H1 (cell line): ENCODE data around the gene WDSUB1. TPM values are rescaled to one million over a fixed set of nuclear protein-coding genes. Genes with fewer than 3 reads are reported as not detected.

ENCODE experiments used
- CTCF ChIA-PET: fragments of 300-600 bp; sonication (Branson Sonifier 250); formaldehyde crosslinking; loops from one replicate; lab custom pipeline; 2021; ENCODE audit not compliant: partially characterized antibody; lab: Charles Lee
- POLR2A ChIA-PET: fragments of 300-600 bp; sonication (Branson Sonifier 250); formaldehyde crosslinking; loops from one replicate; lab custom pipeline; 2021; ENCODE audit warnings: inconsistent platforms; ENCODE audit not compliant: partially characterized antibody; lab: Charles Lee
- DNase-seq, 2 experiments: peaks; one replicate each; pipeline versions ENCODE4 v3.0.0 to v3.0.0-alpha.2; 2010 to 2022; ENCODE audit warnings: low spot score in 2 of 2, low read depth in 1 of 2, mixed read lengths in 1 of 2
- FAIRE-seq: peaks from 2 replicates; lab custom pipeline; 2011; peaks lifted over from hg19 to GRCh38; lab: Jason Lieb, UNC
- H2AFZ ChIP-seq: 2 replicates; pipeline ENCODE4 v1.8.1; 2012; ENCODE audit warnings: low read length, inconsistent platforms
- H2AK5ac ChIP-seq: 2 replicates; pipeline ENCODE4 v1.6.1; 2013; ENCODE audit warnings: low read depth, low read length
- H2BK120ac ChIP-seq: replicated peaks from 2 replicates; pipeline ENCODE3; 2013; ENCODE audit warnings: low read depth, low read length, inconsistent platforms
- H2BK12ac ChIP-seq: 2 replicates; pipeline ENCODE4 v1.6.1; 2013; ENCODE audit warnings: low read depth, low read length
- H2BK15ac ChIP-seq: 2 replicates; pipeline ENCODE4 v1.6.1; 2013; ENCODE audit warnings: low read length
- H2BK20ac ChIP-seq: 2 replicates; pipeline ENCODE4 v1.6.1; 2013; ENCODE audit warnings: low read length
- H2BK5ac ChIP-seq: 2 replicates; pipeline ENCODE4 v1.6.1; 2013; ENCODE audit warnings: low read depth, low read length
- H3K14ac ChIP-seq: 2 replicates; pipeline ENCODE4 v1.6.1; 2013; ENCODE audit warnings: inconsistent platforms; ENCODE audit not compliant: insufficient read length
- H3K18ac ChIP-seq: 2 replicates; pipeline ENCODE4 v1.6.1; 2013; ENCODE audit warnings: low read length; ENCODE audit errors: extremely low read depth
- H3K23ac ChIP-seq: 2 replicates; pipeline ENCODE4 v1.6.1; 2013; ENCODE audit warnings: inconsistent platforms; ENCODE audit not compliant: insufficient read length
- H3K23me2 ChIP-seq: 2 replicates; pipeline ENCODE4 v1.6.1; 2013; ENCODE audit warnings: low read depth, low read length
- H3K27ac ChIP-seq: 2 replicates; pipeline ENCODE4 v1.6.1; 2011; ENCODE audit warnings: low read depth, low read length, inconsistent platforms
- H3K27me3 ChIP-seq, 4 experiments: replicated peaks in 1 of 4; 1 replicate in 1 of 4; 2 replicates in 3 of 4; pipeline versions ENCODE4 v1.6.1 to v1.8.1; 2011 to 2013; ENCODE audit warnings: low read length in 3 of 4, mild to moderate bottlenecking in 3 of 4, inconsistent platforms in 2 of 4, mixed read lengths in 2 of 4, moderate library complexity in 1 of 4; ENCODE audit not compliant: control insufficient read depth in 3 of 4, insufficient read depth in 3 of 4; ENCODE audit errors: extremely low read depth in 1 of 4
- H3K36me3 ChIP-seq, 4 experiments: 2 replicates each; pipeline versions ENCODE4 v1.6.1 to v1.8.1; 2011 to 2013; ENCODE audit warnings: mild to moderate bottlenecking in 4 of 4, low read length in 3 of 4, moderate library complexity in 2 of 4, control low read depth in 1 of 4, inconsistent platforms in 1 of 4; ENCODE audit not compliant: insufficient read depth in 4 of 4, control insufficient read depth in 2 of 4
- H3K4ac ChIP-seq: replicated peaks from 2 replicates; pipeline ENCODE3; 2013; ENCODE audit warnings: low read length, low read depth, mixed read lengths, inconsistent platforms; ENCODE audit not compliant: insufficient read length
- H3K4me1 ChIP-seq, 4 experiments: replicated peaks in 1 of 4; 1 replicate in 1 of 4; 2 replicates in 3 of 4; pipeline versions ENCODE4 v1.6.1 to v1.8.1; 2011 to 2013; ENCODE audit warnings: low read length in 3 of 4, inconsistent platforms in 2 of 4, mixed read lengths in 1 of 4; ENCODE audit not compliant: insufficient read depth in 4 of 4, control insufficient read depth in 3 of 4
- H3K4me2 ChIP-seq, 2 experiments: 2 replicates each; pipeline versions ENCODE4 v1.6.1 to v1.8.1; 2011 to 2013; ENCODE audit warnings: low read depth in 2 of 2, low read length in 2 of 2, control low read depth in 1 of 2, inconsistent platforms in 1 of 2, mild to moderate bottlenecking in 1 of 2; ENCODE audit not compliant: insufficient read depth in 1 of 2
- H3K4me3 ChIP-seq, 4 experiments: fragments of 200-600, 300-600 bp in 1 of 4; sonication (generic), shearing (Covaris generic), sonication (Bioruptor Twin) in 1 of 4; 2 replicates each; pipeline versions ENCODE4 v1.5.1 to v1.8.1; 2011 to 2016; ENCODE audit warnings: low read length in 4 of 4, low read depth in 3 of 4, control low read depth in 2 of 4, inconsistent platforms in 2 of 4, mild to moderate bottlenecking in 2 of 4, mixed read lengths in 1 of 4, moderate library complexity in 1 of 4; ENCODE audit not compliant: insufficient read depth in 2 of 4; ENCODE audit errors: extremely low read depth in 1 of 4
- H3K56ac ChIP-seq: replicated peaks from 2 replicates; pipeline ENCODE3; 2013; ENCODE audit warnings: low read depth, mild to moderate bottlenecking, mixed read lengths, low read length, inconsistent platforms; ENCODE audit not compliant: insufficient read length
- H3K79me1 ChIP-seq: 2 replicates; pipeline ENCODE4 v1.6.1; 2013; ENCODE audit warnings: low read depth, low read length, control low read depth
- H3K79me2 ChIP-seq, 2 experiments: 2 replicates each; pipeline versions ENCODE4 v1.6.1 to v1.8.1; 2012 to 2013; ENCODE audit warnings: low read length in 2 of 2, mild to moderate bottlenecking in 2 of 2, inconsistent platforms in 1 of 2; ENCODE audit not compliant: insufficient read depth in 2 of 2, control insufficient read depth in 1 of 2
- H3K9ac ChIP-seq, 4 experiments: replicated peaks in 1 of 4; 1 replicate in 1 of 4; 2 replicates in 3 of 4; pipeline versions ENCODE4 v1.6.1 to v1.8.1; 2011 to 2013; ENCODE audit warnings: low read depth in 3 of 4, low read length in 3 of 4, control low read depth in 2 of 4, mild to moderate bottlenecking in 2 of 4, moderate library complexity in 2 of 4, inconsistent platforms in 1 of 4; ENCODE audit errors: extremely low read depth in 1 of 4
- H3K9me3 ChIP-seq, 2 experiments: 2 replicates each; pipeline versions ENCODE4 v1.6.1 to v1.8.1; 2012 to 2013; ENCODE audit warnings: mild to moderate bottlenecking in 2 of 2, moderate library complexity in 2 of 2, control low read depth in 1 of 2, inconsistent platforms in 1 of 2, low read depth in 1 of 2, low read length in 1 of 2, mixed read lengths in 1 of 2; ENCODE audit not compliant: insufficient read depth in 2 of 2
- H4K20me1 ChIP-seq, 2 experiments: replicated peaks in 1 of 2; 2 replicates each; pipeline versions ENCODE3 to v1.8.1; 2011 to 2013; ENCODE audit warnings: inconsistent platforms in 2 of 2, low read length in 2 of 2, mild to moderate bottlenecking in 1 of 2; ENCODE audit not compliant: insufficient read depth in 2 of 2, control insufficient read depth in 1 of 2
- H4K5ac ChIP-seq: 2 replicates; pipeline ENCODE4 v1.6.1; 2013; ENCODE audit warnings: low read length, low read depth, mixed read lengths, inconsistent platforms; ENCODE audit not compliant: insufficient read length
- H4K8ac ChIP-seq: 2 replicates; pipeline ENCODE4 v1.8.0; 2013; ENCODE audit warnings: mild to moderate bottlenecking, moderate library complexity, low read length, inconsistent platforms; ENCODE audit not compliant: insufficient read depth; ENCODE audit errors: extremely low read depth
- H4K91ac ChIP-seq: replicated peaks from 2 replicates; pipeline ENCODE3; 2013; ENCODE audit warnings: low read length, mixed read lengths, inconsistent platforms; ENCODE audit not compliant: insufficient read length
- EP300 ChIP-seq, 2 experiments: IDR thresholded peaks; 1 replicate in 1 of 2; 2 replicates in 1 of 2; pipeline ENCODE4 v1.6.1; 2011 to 2012; ENCODE audit warnings: low read depth in 2 of 2, low read length in 2 of 2, mild to moderate bottlenecking in 2 of 2, borderline replicate concordance in 1 of 2, inconsistent platforms in 1 of 2, moderate library complexity in 1 of 2
- WGBS, 2 experiments: shearing (Covaris generic) in 1 of 2; methylation state at CpG; one replicate each; pipeline versions ENCODE4 v1.1.6 to v1.1.7; 2013 to 2015; ENCODE audit warnings: low lambda C conversion rate in 2 of 2, mixed read lengths in 2 of 2, inconsistent platforms in 1 of 2, low coverage in 1 of 2, missing lambda C conversion rate in 1 of 2; ENCODE audit not compliant: insufficient replicate concordance in 2 of 2, insufficient coverage in 1 of 2, insufficient read length in 1 of 2; ENCODE audit errors: extremely low coverage in 1 of 2, missing lambda C conversion rate in 1 of 2; 5-methylcytosine and 5-hydroxymethylcytosine counted together
- polyA plus RNA-seq, 7 experiments: library from polyadenylated mRNA; depleted of rRNA in 3 of 7; stranded (reverse) in 5 of 7; unstranded in 2 of 7; fragments of >200 nt in 5 of 7; fragments of 200-250 nt in 2 of 7; gene quantifications; 1 replicate in 5 of 7; 2 replicates in 1 of 7; 4 replicates in 1 of 7; pipeline versions ENCODE4 v1.2.1 to v1.2.3, GENCODE V29; 2011 to 2013; ENCODE audit warnings: missing spikeins in 2 of 7, mixed read lengths in 2 of 7
- total RNA-seq: library from RNA; stranded (reverse); fragmentation: NEBNext Ultra II Directional; extraction: Animal tissue kit (Norgen Biotek cat#: 25700); gene quantifications from 2 replicates; pipeline ENCODE4 v1.2.1, GENCODE V29; 2021

Gene WDSUB1
- total and polyA plus RNA-seq, 2 of the 8 experiments (the other 6 are each of a cell fraction or from before 2014, with no cell fraction given), result 5.5 to 8.0 TPM

DNA sequence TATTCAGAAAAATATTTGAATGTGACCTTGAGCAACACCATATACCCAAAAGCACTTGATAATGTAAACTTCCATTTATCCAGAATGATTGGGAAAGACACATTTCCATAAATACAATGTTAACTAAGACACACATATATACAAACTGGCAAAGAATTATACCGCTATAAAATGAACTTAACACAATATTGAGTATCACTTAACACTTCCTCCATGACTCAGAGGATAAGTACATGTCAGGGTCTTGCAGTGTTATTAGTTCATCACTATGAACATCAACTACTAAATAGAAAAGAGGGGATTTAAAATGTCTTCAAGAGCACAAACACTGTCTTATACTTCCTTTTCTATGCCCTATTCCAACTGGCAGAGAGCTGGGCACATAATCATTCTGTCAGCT lies 18.6 kb downstream of the WDSUB1 start:
- H3K9ac ChIP-seq, result no peak overlapping the region
- H2AK5ac ChIP-seq, result no peak overlapping the region
- H4K8ac ChIP-seq, result no peak overlapping the region
- no peak overlapping the region for H4K91ac ChIP-seq
- H3K4me2 ChIP-seq, result no peak overlapping the region
- H4K5ac ChIP-seq, result no peak overlapping the region
- H3K4ac ChIP-seq, result no peak overlapping the region
- H4K20me1 ChIP-seq, result no peaks in the 10 kb centered on the region
- H3K27ac ChIP-seq, result no peak overlapping the region
- H2BK20ac ChIP-seq, result no peak overlapping the region
- H3K18ac ChIP-seq, result no peak overlapping the region
- FAIRE-seq (no peak), DNase-seq (no peak)
- CTCF ChIA-PET, result interaction anchor here (0.6 kb wide), 1 partner anchor 143 kb away, joined by 3 read pairs; no protein-coding TSS in a partner anchor
- H3K23me2 ChIP-seq, result no peaks in the 10 kb centered on the region; the same call in 1 of the 2 replicates
- H2BK5ac ChIP-seq, result no peak overlapping the region
- no peaks in the 10 kb centered on the region for H3K79me2 ChIP-seq
- no peak overlapping the region for H2AFZ ChIP-seq
- WGBS, 2 experiments, result 100% methylated on average over 1 of the region's 1 CpG; no CpG with 5 or more reads in 1 of the 2 experiments
- no peaks in the 10 kb centered on the region for H3K79me1 ChIP-seq
- no peak overlapping the region for H3K14ac ChIP-seq
- no peaks in the 10 kb centered on the region for H3K27me3 ChIP-seq
- H3K4me1 ChIP-seq, result no peaks in the 10 kb centered on the region
- H3K4me3 ChIP-seq, result no peak overlapping the region
- peaks cover 0 to 4% (median 0%) of the 10 kb centered on the region in 4 experiments; a peak in 2 of 8 replicates for H3K36me3 ChIP-seq
- H3K23ac ChIP-seq, result no peak overlapping the region
- H3K56ac ChIP-seq, result no peak overlapping the region
- H3K9me3 ChIP-seq, result no peaks in the 10 kb centered on the region
- H2BK12ac ChIP-seq, result no peak overlapping the region
- H2BK15ac ChIP-seq, result no peak overlapping the region
- POLR2A ChIA-PET, result no interaction called here
- no peak overlapping the region for H2BK120ac ChIP-seq
- no peak for TF ChIP-seq EP300 (IDR thresholded peaks at IDR 0.05; ENCODE audit: borderline replicate concordance in 1 of 2, low read depth in 2 of 2, low read length in 2 of 2)
